ENCODE results near the gene COMMD10. TPM values are rescaled to one million over a fixed set of nuclear protein-coding genes. Genes with fewer than 3 reads are reported as not detected.

The COMMD10 gene
- total and polyA plus RNA-seq, 2 of the 4 experiments (the other 2 are of a cell fraction) = 12.8 to 20.4 TPM

- ATAC-seq (ENCODE audit: low read depth) = no peak
- no TSS peak for BruUV-seq (replicated peaks)
Observed at GRCh38 chr5:116229131-116229689, 144.4 kb downstream of the COMMD10 start.

More at GRCh38 chr5:116229131-116229689, 144.4 kb downstream of the COMMD10 start:
- dilution Hi-C loops (cut with HindIII; ENCODE audit: low sequenced_read_pairs, unreplicated experiment) (no loop called here), intact Hi-C loops (cut with micrococcal nuclease) (no loop called here), in situ Hi-C loops (cut with MboI; ENCODE audit: low sequenced_read_pairs) (no loop called here)
- Histone ChIP-seq H3K27ac (ENCODE audit: insufficient read depth, low read length) (no peak overlapping the region), H2AK9ac (replicated peaks; ENCODE audit: low read depth, low read length, poor library complexity) (no peak overlapping the region), H3K27me3 (ENCODE audit: control insufficient read depth, insufficient read depth, low read length) (no peaks in the 10 kb centered on the region), H2AK5ac (ENCODE audit: low read depth, low read length) (no peak overlapping the region), H2BK20ac (ENCODE audit: low read depth, low read length) (no peak overlapping the region), H3K4me3 (ENCODE audit: insufficient read depth, low read depth, low read length) (no peak overlapping the region), H3K79me1 (ENCODE audit: low read depth in 1 of 2, low read length in 2 of 2) (peaks cover 0 to 3% of the 10 kb centered on the region in 2 experiments; a peak in 1 of 4 replicates), H3K4me2 (ENCODE audit: low read depth, low read length) (no peak overlapping the region), H4K91ac (ENCODE audit: insufficient read depth, low read depth, low read length) (no peak overlapping the region), H4K8ac (ENCODE audit: low read depth in 2 of 2, low read length in 2 of 2) (no peak overlapping the region), H3K9ac (ENCODE audit: low read depth, low read length) (no peak overlapping the region), H3K56ac (ENCODE audit: extremely low read depth, insufficient read depth, low read length) (no peak overlapping the region), H3K36me3 (ENCODE audit: control insufficient read depth, insufficient read depth, low read length) (no peaks in the 10 kb centered on the region), H3K23ac (ENCODE audit: low read depth, low read length) (no peak overlapping the region), H3K9me3 (ENCODE audit: control insufficient read depth, insufficient read depth, low read length) (no peaks in the 10 kb centered on the region), H3K9me1 (ENCODE audit: insufficient read depth, low read length) (no peaks in the 10 kb centered on the region), H3K14ac (replicated peaks; ENCODE audit: low read depth, low read length) (no peak overlapping the region), H2BK120ac (ENCODE audit: low read depth, low read length) (no peak overlapping the region), H4K5ac (ENCODE audit: low read depth, low read length) (no peak overlapping the region), H3K18ac (ENCODE audit: low read depth, low read length) (no peak overlapping the region), H2BK15ac (ENCODE audit: low read depth, low read length) (no peak overlapping the region), H3K4ac (ENCODE audit: low read depth, low read length) (no peak overlapping the region), H3K4me1 (ENCODE audit: control insufficient read depth, insufficient read depth, low read length) (no peaks in the 10 kb centered on the region), H2AFZ (replicated peaks; ENCODE audit: low read length, poor library complexity) (no peak overlapping the region), H4K20me1 (ENCODE audit: insufficient read depth, low read length) (no peaks in the 10 kb centered on the region), H2BK5ac (ENCODE audit: low read depth, low read length, poor library complexity, severe bottlenecking) (no peak overlapping the region)
- ChIA-PET POLR2A (ENCODE audit: unreplicated experiment) (no interaction called here), CTCF (no interaction called here)
- no CpG with 5 or more reads among the region's 3 CpGs for WGBS, 2 experiments (ENCODE audit: extremely low coverage in 2 of 2, insufficient read length in 1 of 2)
- TF ChIP-seq, protein P1, sequence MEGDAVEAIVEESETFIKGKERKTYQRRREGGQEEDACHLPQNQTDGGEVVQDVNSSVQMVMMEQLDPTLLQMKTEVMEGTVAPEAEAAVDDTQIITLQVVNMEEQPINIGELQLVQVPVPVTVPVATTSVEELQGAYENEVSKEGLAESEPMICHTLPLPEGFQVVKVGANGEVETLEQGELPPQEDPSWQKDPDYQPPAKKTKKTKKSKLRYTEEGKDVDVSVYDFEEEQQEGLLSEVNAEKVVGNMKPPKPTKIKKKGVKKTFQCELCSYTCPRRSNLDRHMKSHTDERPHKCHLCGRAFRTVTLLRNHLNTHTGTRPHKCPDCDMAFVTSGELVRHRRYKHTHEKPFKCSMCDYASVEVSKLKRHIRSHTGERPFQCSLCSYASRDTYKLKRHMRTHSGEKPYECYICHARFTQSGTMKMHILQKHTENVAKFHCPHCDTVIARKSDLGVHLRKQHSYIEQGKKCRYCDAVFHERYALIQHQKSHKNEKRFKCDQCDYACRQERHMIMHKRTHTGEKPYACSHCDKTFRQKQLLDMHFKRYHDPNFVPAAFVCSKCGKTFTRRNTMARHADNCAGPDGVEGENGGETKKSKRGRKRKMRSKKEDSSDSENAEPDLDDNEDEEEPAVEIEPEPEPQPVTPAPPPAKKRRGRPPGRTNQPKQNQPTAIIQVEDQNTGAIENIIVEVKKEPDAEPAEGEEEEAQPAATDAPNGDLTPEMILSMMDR (conservative IDR thresholded peaks at IDR 0.05; ENCODE audit: low read depth, low read length) = no peak
- TF ChIP-seq MAFK (IDR thresholded peaks at IDR 0.05; ENCODE audit: low read depth, low read length) (no peak), MXI1 (IDR thresholded peaks at IDR 0.05; ENCODE audit: borderline replicate concordance, low read depth, low read length) (no peak), RCOR1 (IDR thresholded peaks at IDR 0.05; ENCODE audit: insufficient replicate concordance, low read length) (no peak), FOS (IDR thresholded peaks at IDR 0.05; ENCODE audit: low read depth, low read length) (no peak), BHLHE40 (IDR thresholded peaks at IDR 0.05; ENCODE audit: low read depth, low read length) (no peak), RFX5 (IDR thresholded peaks at IDR 0.05; ENCODE audit: low read depth, low read length) (no peak), CEBPB (IDR thresholded peaks at IDR 0.05; ENCODE audit: low read depth, low read length) (no peak), POLR2A (IDR thresholded peaks at IDR 0.05; ENCODE audit: low read depth, low read length) (no peak), SMC3 (IDR thresholded peaks at IDR 0.05; ENCODE audit: low read depth, low read length) (no peak), CHD1 (IDR thresholded peaks at IDR 0.05; ENCODE audit: low read depth, low read length) (no peak), MAZ (IDR thresholded peaks at IDR 0.05; ENCODE audit: borderline replicate concordance, low read depth, low read length) (no peak), NFE2L2 (IDR thresholded peaks at IDR 0.05; ENCODE audit: low read depth, low read length) (no peak), RAD21 (IDR thresholded peaks at IDR 0.05; ENCODE audit: low read length) (no peak)
- TF ChIP-seq, protein P2, sequence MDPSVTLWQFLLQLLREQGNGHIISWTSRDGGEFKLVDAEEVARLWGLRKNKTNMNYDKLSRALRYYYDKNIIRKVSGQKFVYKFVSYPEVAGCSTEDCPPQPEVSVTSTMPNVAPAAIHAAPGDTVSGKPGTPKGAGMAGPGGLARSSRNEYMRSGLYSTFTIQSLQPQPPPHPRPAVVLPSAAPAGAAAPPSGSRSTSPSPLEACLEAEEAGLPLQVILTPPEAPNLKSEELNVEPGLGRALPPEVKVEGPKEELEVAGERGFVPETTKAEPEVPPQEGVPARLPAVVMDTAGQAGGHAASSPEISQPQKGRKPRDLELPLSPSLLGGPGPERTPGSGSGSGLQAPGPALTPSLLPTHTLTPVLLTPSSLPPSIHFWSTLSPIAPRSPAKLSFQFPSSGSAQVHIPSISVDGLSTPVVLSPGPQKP (IDR thresholded peaks at IDR 0.05; ENCODE audit: borderline replicate concordance, low read depth, low read length) = no peak
- TF ChIP-seq, protein P3, sequence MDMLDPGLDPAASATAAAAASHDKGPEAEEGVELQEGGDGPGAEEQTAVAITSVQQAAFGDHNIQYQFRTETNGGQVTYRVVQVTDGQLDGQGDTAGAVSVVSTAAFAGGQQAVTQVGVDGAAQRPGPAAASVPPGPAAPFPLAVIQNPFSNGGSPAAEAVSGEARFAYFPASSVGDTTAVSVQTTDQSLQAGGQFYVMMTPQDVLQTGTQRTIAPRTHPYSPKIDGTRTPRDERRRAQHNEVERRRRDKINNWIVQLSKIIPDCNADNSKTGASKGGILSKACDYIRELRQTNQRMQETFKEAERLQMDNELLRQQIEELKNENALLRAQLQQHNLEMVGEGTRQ (IDR thresholded peaks at IDR 0.05; ENCODE audit: low read depth, low read length) = no peak
- DNase-seq = no peak

Measured in IMR-90 (cell line).